Natural killer cell (primary cell): ENCODE data around the gene TAPBPL. TPM values are rescaled to one million over a fixed set of nuclear protein-coding genes. Genes with fewer than 3 reads are reported as not detected.

Experiments used
- ATAC-seq, 3 donors: fragments of 150-1000 bp in 2 of 3; fragments of 200-7000 bp in 1 of 3; cut with Tn5 transposase; 1 replicate in 1 of 3; 2 replicates in 2 of 3; pipeline ENCODE4 v1.10.0; 2021; ENCODE audit warnings: mild to moderate bottlenecking in 2 of 3, moderate library complexity in 2 of 3
- DNase-seq, 2 donors: peaks; one replicate each; pipeline versions ENCODE4 v3.0.0 to v3.0.0-alpha.2; 2013 to 2021; ENCODE audit warnings: mixed read lengths in 1 of 2
- H3K27ac ChIP-seq: one replicate; pipeline ENCODE4 v1.5.1; 2013; ENCODE audit warnings: mild to moderate bottlenecking, low read length
- H3K27me3 ChIP-seq: one replicate; pipeline ENCODE4 v1.6.1; 2013; ENCODE audit warnings: low read length; ENCODE audit not compliant: control insufficient read depth, insufficient read depth
- H3K36me3 ChIP-seq: one replicate; pipeline ENCODE4 v1.6.1; 2013; ENCODE audit warnings: low read length; ENCODE audit not compliant: control insufficient read depth, insufficient read depth
- H3K4me1 ChIP-seq: one replicate; pipeline ENCODE4 v1.6.1; 2013; ENCODE audit warnings: low read length; ENCODE audit not compliant: control insufficient read depth, insufficient read depth
- H3K4me3 ChIP-seq: one replicate; pipeline ENCODE4 v1.5.1; 2013; ENCODE audit warnings: low read length
- H3K9me3 ChIP-seq: one replicate; pipeline ENCODE4 v1.6.1; 2013; ENCODE audit warnings: low read length; ENCODE audit not compliant: control insufficient read depth, insufficient read depth
- H3K27ac Mint-ChIP-seq, 2 donors: one replicate each; pipeline ENCODE4 v1.8.0; 2022; ENCODE audit warnings: mild to moderate bottlenecking in 2 of 2, mixed read lengths in 2 of 2, moderate library complexity in 1 of 2
- H3K27me3 Mint-ChIP-seq, 2 donors: one replicate each; pipeline ENCODE4 v1.8.0; 2022; ENCODE audit warnings: low read depth in 2 of 2, mixed read lengths in 2 of 2
- H3K36me3 Mint-ChIP-seq: one replicate; pipeline ENCODE4 v1.8.0; 2022; ENCODE audit warnings: mixed read lengths
- H3K4me1 Mint-ChIP-seq, 2 donors: one replicate each; pipeline ENCODE4 v1.8.0; 2022; ENCODE audit warnings: mixed read lengths in 2 of 2
- H3K4me3 Mint-ChIP-seq: one replicate; pipeline ENCODE4 v1.8.0; 2022; ENCODE audit warnings: mild to moderate bottlenecking, moderate library complexity, mixed read lengths
- H3K9me3 Mint-ChIP-seq, 2 donors: one replicate each; pipeline ENCODE4 v1.8.0; 2022; ENCODE audit warnings: mixed read lengths in 2 of 2
- CTCF ChIP-seq: fragments of 200-600 bp; IDR thresholded peaks from one replicate; pipeline ENCODE4 v1.8.0; 2022; ENCODE audit warnings: antibody characterized with exemption
- WGBS: methylation state at CpG from one replicate; pipeline ENCODE4 v1.1.7; 2013; ENCODE audit warnings: missing lambda C conversion rate; ENCODE audit not compliant: insufficient coverage; 5-methylcytosine and 5-hydroxymethylcytosine counted together
- intact Hi-C: fragments of 100-400 bp; cut with micrococcal nuclease; formaldehyde crosslinking; loops from one replicate; pipeline ENCODE4 v1.14.2; 2022
- total RNA-seq, 4 donors: library from RNA; stranded (reverse); fragments of 120-200 nt in 1 of 4; gene quantifications; one replicate each; pipeline versions ENCODE4 v1.2.3 to v1.2.4, GENCODE V29; 2013 to 2022

The TAPBPL gene
- total RNA-seq, 3 donors from 2014 or later (not counting 1 experiment from before 2014, with no cell fraction given) = 43.0 to 51.4 (median 46.9) TPM

GRCh38 chr12:6492838-6493496 is 41.1 kb downstream of the TAPBPL start, which contains the start of gene MRPL51:
Gene MRPL51, minus strand, starts transcription at chr12:6493262. Its CDS starts 126 bp downstream, at chr12:6493136.
- peak within 1 kb of the TSS; percentile 81 for H3K4me3 ChIP-seq
- WGBS = under 1% methylated on average over 34 of the region's 39 CpGs

DNA sequence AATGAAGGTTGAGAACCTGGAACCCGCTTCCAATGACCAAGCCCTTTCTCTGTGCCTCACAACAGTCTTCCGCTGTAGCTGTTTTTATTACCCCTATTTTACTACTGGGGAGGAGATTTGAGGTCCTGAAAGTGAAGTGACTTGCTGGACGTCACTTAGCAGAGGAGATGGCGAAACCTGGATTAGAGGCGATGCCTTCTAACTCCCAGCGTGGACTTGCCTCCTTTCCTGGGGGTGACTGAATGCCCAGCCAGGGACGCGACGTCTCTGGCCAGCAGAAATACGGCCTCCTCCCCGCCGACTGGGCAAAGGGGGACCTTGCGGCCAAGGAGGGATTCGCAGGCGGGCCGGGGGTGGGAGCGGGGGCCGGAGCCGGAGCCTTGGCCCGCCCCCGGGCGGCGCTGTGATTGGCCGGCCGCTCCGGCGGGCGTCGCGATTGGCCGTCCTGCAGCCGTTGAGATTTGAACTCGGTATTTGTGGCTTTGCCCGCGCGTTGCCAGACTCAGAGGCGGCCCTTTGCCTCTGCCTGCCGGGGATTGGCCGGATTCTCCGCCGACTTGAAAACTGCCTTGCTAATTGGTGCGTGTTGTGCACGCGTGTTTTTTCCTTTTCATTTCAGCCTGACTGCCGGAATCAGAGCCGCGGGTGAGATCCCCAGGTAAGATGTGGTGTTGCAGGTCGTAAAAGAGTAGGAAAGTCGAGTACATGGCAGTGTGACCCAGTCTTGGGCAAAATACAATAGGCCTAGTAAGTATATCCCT is 41.8 kb downstream of the TAPBPL start, which contains the start of gene NCAPD2:
Gene NCAPD2 (plus strand): TSS at position 606 of the 761 bp plus-strand sequence. CDS start 997 bp downstream, outside the sequence.
- TF ChIP-seq CTCF = no peak
- Histone ChIP-seq H3K4me3 (peak within 1 kb of the TSS; percentile 81), H3K27ac (peak within 1 kb of the TSS; percentile 88), H3K4me1 (peaks cover 22% of the 10 kb centered on the region), H3K36me3 (peaks cover 26% of the 10 kb centered on the region), H3K9me3 (no peaks in the 10 kb centered on the region), H3K27me3 (no peaks in the 10 kb centered on the region)
- Mint-ChIP-seq H3K36me3 (no peaks in the 10 kb centered on the region), H3K4me1 (peaks cover 38% of the 10 kb centered on the region in 2 donors), H3K4me3 (peak within 1 kb of the TSS; percentile 94), H3K27ac (peak within 1 kb of the TSS; percentile 97), H3K9me3 (no peaks in the 10 kb centered on the region), H3K27me3 (no peaks in the 10 kb centered on the region)
- intact Hi-C loops = loop anchor here (1.0 to 10.0 kb wide), 5 partner anchors 23 to 191 kb away; partner anchors contain the start of genes TAPBPL, VAMP1 and ZNF384
- WGBS = under 1% methylated on average over 49 of the region's 49 CpGs
- ATAC-seq = peak; percentile 85 to 94 (median 86)
- DNase-seq = peak; percentile 90 to 97

More at GRCh38 chr12:6492838-6493496, 41.1 kb downstream of the TAPBPL start, which contains the start of gene MRPL51:
- peak within 1 kb of the TSS; percentile 88 for H3K27ac ChIP-seq
- no peaks in the 10 kb centered on the region for H3K9me3 ChIP-seq
- peaks cover 22% of the 10 kb centered on the region for H3K36me3 ChIP-seq
- Mint-ChIP-seq H3K27me3 (no peaks in the 10 kb centered on the region), H3K27ac (peak within 1 kb of the TSS; percentile 97), H3K9me3 (no peaks in the 10 kb centered on the region), H3K4me1 (peaks cover 38% of the 10 kb centered on the region in 2 donors), H3K36me3 (no peaks in the 10 kb centered on the region), H3K4me3 (peak within 1 kb of the TSS; percentile 94)
- H3K27me3 ChIP-seq = no peaks in the 10 kb centered on the region
- intact Hi-C loops = loop anchor here (1.0 to 10.0 kb wide), 4 partner anchors 39 to 192 kb away; partner anchors contain the start of genes TAPBPL and ZNF384
- no peak for TF ChIP-seq CTCF
- DNase-seq = peak; percentile 88 to 97
- peak; percentile 60 to 84 (median 76) for ATAC-seq
- peaks cover 22% of the 10 kb centered on the region for H3K4me1 ChIP-seq

- no peak for DNase-seq
- Histone ChIP-seq H3K27ac (peak overlapping the region; percentile 68), H3K4me1 (peaks cover 22% of the 10 kb centered on the region), H3K4me3 (peak overlapping the region; percentile 81), H3K9me3 (no peaks in the 10 kb centered on the region), H3K27me3 (no peaks in the 10 kb centered on the region), H3K36me3 (peaks cover 32% of the 10 kb centered on the region)
- 2% methylated on average over 9 of the region's 14 CpGs for WGBS
- Mint-ChIP-seq H3K36me3 (no peaks in the 10 kb centered on the region), H3K27ac (peak overlapping the region; percentile 97), H3K4me3 (peak overlapping the region; percentile 94), H3K27me3 (no peaks in the 10 kb centered on the region), H3K9me3 (no peaks in the 10 kb centered on the region), H3K4me1 (peaks cover 38% of the 10 kb centered on the region in 2 donors)
- no peak for TF ChIP-seq CTCF
- peak; percentile 43 to 65 (median 49) for ATAC-seq
- intact Hi-C loops = loop anchor here (1.0 to 10.0 kb wide), 3 partner anchors 24 to 190 kb away; partner anchors contain the start of genes TAPBPL, VAMP1 and ZNF384
Measured at GRCh38 chr12:6494258-6494743, 42.5 kb downstream of the TAPBPL start.
